ENCODE results near the gene NUTF2.
"Not testable (repeated sequence)": the region's sequence is repeated elsewhere in the genome, so short reads cannot be mapped to it uniquely, and the experiment has no call there.

Gene NUTF2

DNA sequence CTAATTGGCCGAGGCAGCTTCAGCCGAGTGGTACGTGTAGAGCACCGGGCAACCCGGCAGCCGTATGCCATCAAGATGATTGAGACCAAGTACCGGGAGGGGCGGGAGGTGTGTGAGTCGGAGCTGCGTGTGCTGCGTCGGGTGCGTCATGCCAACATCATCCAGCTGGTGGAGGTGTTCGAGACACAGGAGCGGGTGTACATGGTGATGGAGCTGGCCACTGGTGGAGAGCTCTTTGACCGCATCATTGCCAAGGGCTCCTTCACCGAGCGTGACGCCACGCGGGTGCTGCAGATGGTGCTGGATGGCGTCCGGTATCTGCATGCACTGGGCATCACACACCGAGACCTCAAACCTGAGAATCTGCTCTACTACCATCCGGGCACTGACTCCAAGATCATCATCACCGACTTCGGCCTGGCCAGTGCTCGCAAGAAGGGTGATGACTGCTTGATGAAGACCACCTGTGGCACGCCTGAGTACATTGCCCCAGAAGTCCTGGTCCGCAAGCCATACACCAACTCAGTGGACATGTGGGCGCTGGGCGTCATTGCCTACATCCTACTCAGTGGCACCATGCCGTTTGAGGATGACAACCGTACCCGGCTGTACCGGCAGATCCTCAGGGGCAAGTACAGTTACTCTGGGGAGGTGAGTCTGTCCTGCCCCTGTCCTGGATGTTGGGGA, 62.5 kb downstream of the NUTF2 start:
- Histone ChIP-seq H3K4me1 (ENCODE audit: insufficient read depth, low read length, severe bottlenecking) (no peaks in the 10 kb centered on the region), H3K4me3 (ENCODE audit: low read depth, low read length, poor library complexity, severe bottlenecking) (no peak overlapping the region), H3F3A (ENCODE audit: insufficient read depth, low read length) (no peaks in the 10 kb centered on the region), H3K9ac (ENCODE audit: low read length) (no peak overlapping the region), H3K9me2 (ENCODE audit: low read depth, low read length) (no peaks in the 10 kb centered on the region), H3K27ac (ENCODE audit: low read depth, low read length, poor library complexity, severe bottlenecking) (no peak overlapping the region), H2AFZ (ENCODE audit: low read length) (no peak overlapping the region), H3K79me2 (ENCODE audit: insufficient read depth, low read length) (no peaks in the 10 kb centered on the region), H3K9me3 (ENCODE audit: low read length) (no peaks in the 10 kb centered on the region), H4K20me1 (ENCODE audit: insufficient read depth, low read length) (no peaks in the 10 kb centered on the region), H3K36me3 (ENCODE audit: insufficient read depth, low read length) (peaks cover 18% of the 10 kb centered on the region), H3K4me2 (ENCODE audit: low read length) (no peak overlapping the region), H3K27me3 (ENCODE audit: insufficient read depth, low read length) (no peaks in the 10 kb centered on the region)
- no peak for TF ChIP-seq CTCF (IDR thresholded peaks at IDR 0.05; ENCODE audit: low read length)
- TF ChIP-seq EZH2 (IDR thresholded peaks at IDR 0.05; ENCODE audit: borderline replicate concordance, low read length) = no peak

DNA sequence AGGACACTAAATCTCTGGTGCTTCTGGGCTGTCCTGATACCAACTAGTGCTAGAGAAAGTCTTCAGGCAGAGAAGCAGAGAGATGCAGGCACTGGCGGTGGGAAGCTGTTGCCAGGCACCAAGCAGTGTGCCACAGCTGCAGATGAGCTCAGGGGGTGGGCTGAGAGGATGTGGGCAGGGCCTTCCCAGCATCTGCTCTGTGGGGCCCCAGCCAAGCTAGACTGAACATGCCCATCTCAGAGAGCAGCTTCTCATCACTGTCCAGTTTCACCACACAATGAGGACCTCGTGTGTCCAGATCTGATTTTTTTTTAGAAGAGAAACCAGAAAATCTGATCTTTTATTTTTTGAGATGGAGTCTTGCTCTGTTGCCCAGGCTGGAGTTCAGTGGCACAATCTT, 63.4 kb downstream of the NUTF2 start:
- TF ChIP-seq EZH2 (IDR thresholded peaks at IDR 0.05; ENCODE audit: borderline replicate concordance, low read length) = no peak
- no peak for TF ChIP-seq CTCF (IDR thresholded peaks at IDR 0.05; ENCODE audit: low read length)
- Histone ChIP-seq H3K9ac (ENCODE audit: low read length) (no peak overlapping the region), H3K79me2 (ENCODE audit: insufficient read depth, low read length) (no peaks in the 10 kb centered on the region), H3F3A (ENCODE audit: insufficient read depth, low read length) (no peaks in the 10 kb centered on the region), H4K20me1 (ENCODE audit: insufficient read depth, low read length) (no peaks in the 10 kb centered on the region), H3K4me2 (ENCODE audit: low read length) (no peak overlapping the region), H3K27me3 (ENCODE audit: insufficient read depth, low read length) (no peaks in the 10 kb centered on the region), H3K27ac (ENCODE audit: low read depth, low read length, poor library complexity, severe bottlenecking) (no peak overlapping the region), H3K36me3 (ENCODE audit: insufficient read depth, low read length) (peaks cover 18% of the 10 kb centered on the region), H3K9me2 (ENCODE audit: low read depth, low read length) (no peaks in the 10 kb centered on the region), H3K4me1 (ENCODE audit: insufficient read depth, low read length, severe bottlenecking) (no peaks in the 10 kb centered on the region), H3K4me3 (ENCODE audit: low read depth, low read length, poor library complexity, severe bottlenecking) (no peak overlapping the region), H2AFZ (ENCODE audit: low read length) (no peak overlapping the region), H3K9me3 (ENCODE audit: low read length) (no peaks in the 10 kb centered on the region)

DNA sequence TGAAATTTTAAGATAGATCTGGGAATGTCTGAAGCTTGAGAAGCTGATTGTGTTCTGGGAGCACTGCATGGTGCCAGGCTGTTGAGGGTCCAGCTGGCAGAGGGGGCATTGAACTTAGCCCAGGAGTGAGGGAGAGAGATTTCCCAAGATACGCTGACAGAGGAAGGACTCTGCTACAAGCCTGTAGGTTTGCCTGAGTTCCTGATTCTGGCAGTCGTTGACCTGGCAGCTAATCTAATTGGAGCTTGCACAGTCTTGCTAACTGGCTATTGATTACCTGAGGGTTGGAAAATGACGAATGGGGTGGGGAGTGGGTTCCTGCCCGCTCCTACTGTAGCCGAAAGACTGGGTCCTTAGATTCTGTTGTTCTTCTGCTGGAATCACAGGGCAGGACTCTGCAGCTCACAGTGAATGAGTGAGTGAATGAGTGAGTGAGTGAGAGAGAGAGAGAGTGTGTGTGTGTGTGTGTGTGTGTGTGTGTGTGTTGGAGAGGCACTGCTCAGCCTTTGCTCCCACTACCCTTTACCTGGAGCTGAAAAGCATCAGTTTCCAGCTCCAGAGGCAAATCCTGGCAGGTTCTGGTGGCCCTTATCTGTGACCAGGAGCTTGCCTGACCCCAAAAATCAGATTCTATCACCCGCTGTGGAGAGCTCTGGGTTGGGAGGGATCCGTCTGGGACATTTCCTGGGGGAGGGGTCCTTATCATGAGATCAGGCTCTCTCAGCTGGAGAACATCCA, 68.2 kb downstream of the NUTF2 start:
- Histone ChIP-seq H3K9me2 (ENCODE audit: low read depth, low read length) (no peaks in the 10 kb centered on the region), H3K27ac (ENCODE audit: low read depth, low read length, poor library complexity, severe bottlenecking) (no peak overlapping the region), H3K4me3 (ENCODE audit: low read depth, low read length, poor library complexity, severe bottlenecking) (no peak overlapping the region), H3K4me1 (ENCODE audit: insufficient read depth, low read length, severe bottlenecking) (no peaks in the 10 kb centered on the region), H3K4me2 (ENCODE audit: low read length) (no peak overlapping the region), H3K79me2 (ENCODE audit: insufficient read depth, low read length) (no peaks in the 10 kb centered on the region), H3K27me3 (ENCODE audit: insufficient read depth, low read length) (no peaks in the 10 kb centered on the region), H3K9ac (ENCODE audit: low read length) (no peak overlapping the region), H2AFZ (ENCODE audit: low read length) (no peak overlapping the region), H4K20me1 (ENCODE audit: insufficient read depth, low read length) (no peaks in the 10 kb centered on the region), H3K36me3 (ENCODE audit: insufficient read depth, low read length) (peaks cover 15% of the 10 kb centered on the region; the same call in 1 of the 2 replicates), H3K9me3 (ENCODE audit: low read length) (no peaks in the 10 kb centered on the region), H3F3A (ENCODE audit: insufficient read depth, low read length) (no peaks in the 10 kb centered on the region)
- TF ChIP-seq EZH2 (IDR thresholded peaks at IDR 0.05; ENCODE audit: borderline replicate concordance, low read length) (no peak), CTCF (IDR thresholded peaks at IDR 0.05; ENCODE audit: low read length) (no peak)

GRCh38 chr16:67915496-67915769, 68.7 kb downstream of the NUTF2 start:
- not testable (repeated sequence) for H3F3A ChIP-seq (ENCODE audit: insufficient read depth, low read length); H3K4me3 ChIP-seq (ENCODE audit: low read depth, low read length, poor library complexity, severe bottlenecking); H3K27ac ChIP-seq (ENCODE audit: low read depth, low read length, poor library complexity, severe bottlenecking); H3K79me2 ChIP-seq (ENCODE audit: insufficient read depth, low read length); H3K9me2 ChIP-seq (ENCODE audit: low read depth, low read length); H3K9ac ChIP-seq (ENCODE audit: low read length); H3K9me3 ChIP-seq (ENCODE audit: low read length); H3K27me3 ChIP-seq (ENCODE audit: insufficient read depth, low read length); H3K4me1 ChIP-seq (ENCODE audit: insufficient read depth, low read length, severe bottlenecking); H3K4me2 ChIP-seq (ENCODE audit: low read length); H4K20me1 ChIP-seq (ENCODE audit: insufficient read depth, low read length); H2AFZ ChIP-seq (ENCODE audit: low read length)
- H3K36me3 ChIP-seq (ENCODE audit: insufficient read depth, low read length) = peaks cover 15% of the 10 kb centered on the region; the same call in 1 of the 2 replicates

Data from OCI-LY1 (cell line).